Measurements from ENCODE around the gene GZF1.
"Not testable (repeated sequence)": the region's sequence is repeated elsewhere in the genome, so short reads cannot be mapped to it uniquely, and the experiment has no call there.

GZF1 gene

DNA sequence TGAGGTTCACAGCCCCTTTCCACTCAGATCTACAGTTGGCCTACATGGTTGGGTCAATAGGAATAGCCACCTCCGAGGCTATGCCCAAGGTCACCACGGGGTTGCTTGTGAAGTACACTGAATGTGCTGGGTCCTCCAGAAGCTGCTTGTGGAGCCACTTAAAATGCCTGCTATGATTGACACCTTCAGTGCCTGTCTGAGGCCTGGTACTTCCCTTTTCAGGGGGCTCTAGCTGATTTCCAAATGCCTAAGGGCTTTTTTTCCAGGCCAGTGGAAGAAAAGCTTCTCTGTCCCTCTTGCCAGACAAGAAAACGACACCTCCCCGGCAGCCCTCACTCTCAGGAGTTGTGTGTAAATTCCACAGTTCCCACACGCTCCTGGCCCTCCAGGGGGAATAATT lies 17.6 kb upstream of the GZF1 start:
- no peak for DNase-seq
- H3K4me3 ChIP-seq: no peak overlapping the region
- no peaks in the 10 kb centered on the region for H3K9me3 ChIP-seq
- intact Hi-C loops (cut with DNase I; ENCODE audit: low total_unique reads): loop anchor here (10.0 kb wide), 2 partner anchors 260 to 290 kb away; partner anchors contain the start of gene CST9
- TF ChIP-seq, protein P1, sequence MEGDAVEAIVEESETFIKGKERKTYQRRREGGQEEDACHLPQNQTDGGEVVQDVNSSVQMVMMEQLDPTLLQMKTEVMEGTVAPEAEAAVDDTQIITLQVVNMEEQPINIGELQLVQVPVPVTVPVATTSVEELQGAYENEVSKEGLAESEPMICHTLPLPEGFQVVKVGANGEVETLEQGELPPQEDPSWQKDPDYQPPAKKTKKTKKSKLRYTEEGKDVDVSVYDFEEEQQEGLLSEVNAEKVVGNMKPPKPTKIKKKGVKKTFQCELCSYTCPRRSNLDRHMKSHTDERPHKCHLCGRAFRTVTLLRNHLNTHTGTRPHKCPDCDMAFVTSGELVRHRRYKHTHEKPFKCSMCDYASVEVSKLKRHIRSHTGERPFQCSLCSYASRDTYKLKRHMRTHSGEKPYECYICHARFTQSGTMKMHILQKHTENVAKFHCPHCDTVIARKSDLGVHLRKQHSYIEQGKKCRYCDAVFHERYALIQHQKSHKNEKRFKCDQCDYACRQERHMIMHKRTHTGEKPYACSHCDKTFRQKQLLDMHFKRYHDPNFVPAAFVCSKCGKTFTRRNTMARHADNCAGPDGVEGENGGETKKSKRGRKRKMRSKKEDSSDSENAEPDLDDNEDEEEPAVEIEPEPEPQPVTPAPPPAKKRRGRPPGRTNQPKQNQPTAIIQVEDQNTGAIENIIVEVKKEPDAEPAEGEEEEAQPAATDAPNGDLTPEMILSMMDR (IDR thresholded peaks at IDR 0.05): no peak
- H3K27ac ChIP-seq: no peak overlapping the region
- peaks cover 0 to 5% (median 3%) of the 10 kb centered on the region in 4 donors for H3K4me1 ChIP-seq
- no peaks in the 10 kb centered on the region for H3K27me3 ChIP-seq
- H3K36me3 ChIP-seq: no peaks in the 10 kb centered on the region

DNA sequence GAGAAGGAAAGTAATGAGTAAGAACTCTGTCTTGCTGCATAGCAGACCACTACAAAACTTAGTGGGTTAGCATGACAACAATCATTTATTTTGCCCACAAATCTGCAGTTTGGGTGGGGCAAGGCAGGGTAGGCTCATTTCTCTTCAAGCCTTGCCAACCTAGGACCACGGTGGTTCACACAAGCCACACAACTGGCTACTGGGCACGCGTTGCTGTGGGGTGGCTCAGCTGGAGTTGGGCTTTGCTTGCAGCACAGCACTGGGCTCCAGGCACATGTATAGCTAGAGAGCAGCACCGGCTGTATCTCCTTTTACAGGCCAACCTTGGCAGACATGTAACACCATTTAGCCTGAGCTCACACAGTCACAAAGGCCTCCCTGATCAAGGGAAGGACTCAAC lies 16.0 kb upstream of the GZF1 start:
- Histone ChIP-seq H3K9me3 (no peaks in the 10 kb centered on the region), H3K27ac (no peak overlapping the region), H3K4me1 (peaks cover 0 to 8% (median 6%) of the 10 kb centered on the region in 4 donors), H3K4me3 (no peak overlapping the region), H3K36me3 (no peaks in the 10 kb centered on the region), H3K27me3 (no peaks in the 10 kb centered on the region)
- TF ChIP-seq, protein P1 (IDR thresholded peaks at IDR 0.05): no peak
- intact Hi-C loops (cut with DNase I; ENCODE audit: low total_unique reads): loop anchor here (5.0 to 10.0 kb wide), 3 partner anchors 76 to 291 kb away; partner anchors contain the start of genes CST9 and NAPB
- no peak for DNase-seq

- TF ChIP-seq, protein P1 (IDR thresholded peaks at IDR 0.05): no peak
- H3K4me1 ChIP-seq: peaks cover 0 to 21% (median 20%) of the 10 kb centered on the region in 4 donors
- no peak for DNase-seq
- H3K9me3 ChIP-seq: no peaks in the 10 kb centered on the region
- H3K27me3 ChIP-seq: no peaks in the 10 kb centered on the region
- no peaks in the 10 kb centered on the region for H3K36me3 ChIP-seq
- H3K27ac ChIP-seq: no peak overlapping the region
- intact Hi-C loops (cut with DNase I; ENCODE audit: low total_unique reads): loop anchor here (5.0 to 10.0 kb wide), 3 partner anchors 75 to 293 kb away; partner anchors contain the start of genes CST9 and NAPB
- H3K4me3 ChIP-seq: no peak overlapping the region
Measured at GRCh38 chr20:23347791-23348190, 14.2 kb upstream of the GZF1 start.

GRCh38 chr20:23348510-23348909 lies 13.5 kb upstream of the GZF1 start:
- intact Hi-C loops (cut with DNase I; ENCODE audit: low total_unique reads): loop anchor here (5.0 to 10.0 kb wide), 3 partner anchors 74 to 294 kb away; partner anchors contain the start of genes CST9 and NAPB
- H3K4me3 ChIP-seq, DNase-seq, H3K27me3 ChIP-seq, H3K36me3 ChIP-seq, H3K9me3 ChIP-seq: not testable (repeated sequence)
- peaks cover 0 to 24% (median 20%) of the 10 kb centered on the region in 4 donors for H3K4me1 ChIP-seq
- H3K27ac ChIP-seq: peak overlapping the region in 1 of 2 donors; percentile 99

- DNase-seq: peak; percentile 86 to 92
- Histone ChIP-seq H3K27me3 (no peaks in the 10 kb centered on the region), H3K36me3 (peaks cover 6 to 10% (median 8%) of the 10 kb centered on the region in 3 donors), H3K4me3 (peak overlapping the region; percentile 69 to 97), H3K9me3 (no peaks in the 10 kb centered on the region), H3K27ac (peak overlapping the region; percentile 99 to 100), H3K4me1 (peaks cover 0 to 24% (median 20%) of the 10 kb centered on the region in 4 donors)
- intact Hi-C loops (cut with DNase I; ENCODE audit: low total_unique reads): loop anchor here (5.0 to 10.0 kb wide), 5 partner anchors 73 to 295 kb away; partner anchors contain the start of genes CST9 and NAPB
- TF ChIP-seq, protein P1 (IDR thresholded peaks at IDR 0.05): peak; percentile 59 to 77
Measured at GRCh38 chr20:23349338-23350195, 12.4 kb upstream of the GZF1 start.
